CD4-positive, alpha-beta memory T cell (primary cell): Measurements from ENCODE around the gene OSM. TPM values are rescaled to one million over a fixed set of nuclear protein-coding genes. Genes with fewer than 3 reads are reported as not detected.

Experiments used
- CTCF ChIA-PET: fragments of 350-600 bp; sonication (Branson Sonifier 250); formaldehyde crosslinking; loops from one replicate; lab custom pipeline; 2021; ENCODE audit warnings: inconsistent platforms; ENCODE audit not compliant: partially characterized antibody; lab: Charles Lee
- POLR2A ChIA-PET: fragments of 350-600 bp; sonication (Branson Sonifier 250); formaldehyde crosslinking; loops from one replicate; lab custom pipeline; 2021; ENCODE audit not compliant: partially characterized antibody; lab: Charles Lee
- DNase-seq, 5 donors: peaks; one replicate each; pipeline versions ENCODE4 v3.0.0 to v3.0.0-alpha.2; 2020 to 2022; ENCODE audit warnings: mixed read lengths in 1 of 5
- H3K27ac ChIP-seq: one replicate; pipeline ENCODE4 v1.7.0; 2013; ENCODE audit warnings: low read depth, low read length
- H3K27me3 ChIP-seq: 2 replicates; pipeline ENCODE4 v1.7.0; 2013; ENCODE audit warnings: mild to moderate bottlenecking, low read length, moderate library complexity; ENCODE audit not compliant: insufficient read depth
- H3K36me3 ChIP-seq: 2 replicates; pipeline ENCODE4 v1.7.0; 2013; ENCODE audit warnings: mild to moderate bottlenecking, low read length, moderate library complexity; ENCODE audit not compliant: insufficient read depth
- H3K4me1 ChIP-seq: 2 replicates; pipeline ENCODE4 v1.7.0; 2013; ENCODE audit warnings: mild to moderate bottlenecking, low read length, moderate library complexity; ENCODE audit not compliant: insufficient read depth
- H3K4me3 ChIP-seq, 2 donors: one replicate each; pipeline ENCODE4 v1.7.0; 2013; ENCODE audit warnings: low read length in 2 of 2, mild to moderate bottlenecking in 1 of 2
- H3K9me3 ChIP-seq, 2 donors: one replicate each; pipeline ENCODE4 v1.7.0; 2013; ENCODE audit warnings: low read length in 2 of 2, control low read depth in 1 of 2; ENCODE audit not compliant: control insufficient read depth in 1 of 2
- H3K27ac Mint-ChIP-seq, 7 donors: one replicate each; pipeline ENCODE4 v1.8.0; 2020 to 2021; ENCODE audit warnings: mixed read lengths in 7 of 7, mild to moderate bottlenecking in 6 of 7, inconsistent platforms in 3 of 7, moderate library complexity in 3 of 7
- H3K27me3 Mint-ChIP-seq, 2 donors: one replicate each; pipeline ENCODE4 v1.8.0; 2020 to 2021; ENCODE audit warnings: mixed read lengths in 2 of 2
- H3K36me3 Mint-ChIP-seq, 2 donors: one replicate each; pipeline ENCODE4 v1.8.0; 2020 to 2021; ENCODE audit warnings: mixed read lengths in 2 of 2, inconsistent platforms in 1 of 2, mild to moderate bottlenecking in 1 of 2
- H3K4me1 Mint-ChIP-seq, 4 donors: one replicate each; pipeline ENCODE4 v1.8.0; 2020 to 2021; ENCODE audit warnings: mixed read lengths in 4 of 4, mild to moderate bottlenecking in 1 of 4
- H3K4me3 Mint-ChIP-seq, 8 donors: one replicate each; pipeline ENCODE4 v1.8.0; 2020 to 2021; ENCODE audit warnings: mixed read lengths in 8 of 8, mild to moderate bottlenecking in 7 of 8, moderate library complexity in 6 of 8, inconsistent platforms in 3 of 8
- H3K9me3 Mint-ChIP-seq, 8 donors: one replicate each; pipeline ENCODE4 v1.8.0; 2020 to 2021; ENCODE audit warnings: mixed read lengths in 8 of 8, mild to moderate bottlenecking in 5 of 8, inconsistent platforms in 3 of 8, moderate library complexity in 1 of 8
- intact Hi-C: fragments of 100-400 bp; cut with micrococcal nuclease; formaldehyde crosslinking; loops from one replicate; pipeline ENCODE4 v1.15.1; 2023
- polyA plus RNA-seq, 2 donors: library from polyadenylated mRNA; unstranded; fragments of 300-500 nt; fragmentation: Illumina TruSeq; gene quantifications; one replicate each; pipeline ENCODE4 v1.2.3, GENCODE V29; 2021
- total RNA-seq, 2 experiments: library from RNA; stranded (reverse); gene quantifications; one replicate each; pipeline ENCODE4 v1.2.3, GENCODE V29; 2021

Gene OSM
- total and polyA plus RNA-seq, 4 experiments from 2014 or later, result 1.1 to 103 (median 12.7) TPM

GRCh38 chr22:30253205-30253852, 13.3 kb downstream of the OSM start:
- H3K4me3 Mint-ChIP-seq, result no peak overlapping the region
- CTCF ChIA-PET, result no interaction called here
- POLR2A ChIA-PET, result no interaction called here
- peaks cover 0 to 3% of the 10 kb centered on the region in 2 donors for H3K27me3 Mint-ChIP-seq
- Histone ChIP-seq H3K27me3 (no peaks in the 10 kb centered on the region), H3K4me1 (peaks cover 5% of the 10 kb centered on the region), H3K4me3 (no peak overlapping the region), H3K9me3 (no peaks in the 10 kb centered on the region), H3K27ac (no peak overlapping the region), H3K36me3 (no peaks in the 10 kb centered on the region)
- no peaks in the 10 kb centered on the region for H3K9me3 Mint-ChIP-seq
- intact Hi-C loops, result no loop called here
- no peaks in the 10 kb centered on the region for H3K36me3 Mint-ChIP-seq
- no peak for DNase-seq
- H3K27ac Mint-ChIP-seq, result peak overlapping the region in 1 of 7 donors; percentile 85
- H3K4me1 Mint-ChIP-seq, result peaks cover 10 to 17% (median 10%) of the 10 kb centered on the region in 4 donors

DNA sequence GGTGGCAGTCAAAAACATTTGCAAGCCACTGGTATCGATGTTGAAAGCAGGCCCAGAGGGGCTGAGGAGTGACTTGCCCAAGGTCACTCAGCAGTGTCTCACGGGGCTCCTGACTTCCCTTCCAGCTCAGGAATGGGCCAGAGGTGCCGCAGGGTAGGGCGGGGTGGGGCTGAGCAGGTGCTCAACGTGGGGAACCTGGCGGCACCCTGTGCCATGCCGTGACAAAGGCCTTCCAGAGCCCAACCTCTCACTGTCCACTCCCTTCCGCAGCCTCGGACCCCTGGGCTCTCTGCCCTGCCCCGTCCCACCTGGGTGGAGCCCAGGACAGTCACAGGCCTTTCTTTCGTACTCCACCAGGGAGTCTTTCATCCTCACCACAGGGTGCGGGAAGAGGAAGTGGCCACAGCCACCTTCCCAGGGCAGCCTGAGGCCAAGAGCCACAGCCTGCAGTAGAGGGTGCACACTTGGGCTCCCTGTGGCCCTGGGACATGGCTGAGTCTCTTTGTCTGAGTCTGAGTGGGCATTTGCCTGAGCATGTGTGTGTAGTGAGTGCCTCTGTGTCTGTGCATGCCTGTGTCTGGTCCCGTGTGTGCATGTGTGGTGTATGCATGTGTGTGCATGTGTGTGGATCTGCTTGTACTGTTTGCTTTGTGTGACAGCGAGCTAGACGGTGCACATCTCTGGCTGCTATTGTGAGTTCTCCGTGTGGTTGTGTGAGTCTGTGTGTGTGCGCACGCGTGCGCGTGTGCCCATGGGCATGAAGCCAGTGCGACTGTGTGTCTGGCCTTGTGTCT, 14.0 kb downstream of the OSM start:
- no peak overlapping the region for H3K4me3 Mint-ChIP-seq
- no peak for DNase-seq
- no peaks in the 10 kb centered on the region for H3K9me3 ChIP-seq
- CTCF ChIA-PET, result no interaction called here
- H3K9me3 Mint-ChIP-seq, result no peaks in the 10 kb centered on the region
- POLR2A ChIA-PET, result no interaction called here
- no peaks in the 10 kb centered on the region for H3K27me3 ChIP-seq
- intact Hi-C loops, result no loop called here
- H3K36me3 Mint-ChIP-seq, result no peaks in the 10 kb centered on the region
- H3K4me3 ChIP-seq, result no peak overlapping the region
- no peaks in the 10 kb centered on the region for H3K36me3 ChIP-seq
- peak overlapping the region in 1 of 7 donors; percentile 85 for H3K27ac Mint-ChIP-seq
- no peak overlapping the region for H3K27ac ChIP-seq
- peaks cover 2 to 5% of the 10 kb centered on the region in 2 donors for H3K27me3 Mint-ChIP-seq
- peaks cover 13 to 24% (median 16%) of the 10 kb centered on the region in 4 donors for H3K4me1 Mint-ChIP-seq
- peaks cover 5% of the 10 kb centered on the region for H3K4me1 ChIP-seq

GRCh38 chr22:30251711-30252110, 14.9 kb downstream of the OSM start:
- Histone ChIP-seq H3K36me3 (no peaks in the 10 kb centered on the region), H3K9me3 (no peaks in the 10 kb centered on the region), H3K4me3 (no peak overlapping the region), H3K27me3 (no peaks in the 10 kb centered on the region), H3K27ac (no peak overlapping the region), H3K4me1 (peaks cover 12% of the 10 kb centered on the region)
- intact Hi-C loops, result no loop called here
- Mint-ChIP-seq H3K9me3 (no peaks in the 10 kb centered on the region), H3K4me1 (peaks cover 14 to 32% (median 21%) of the 10 kb centered on the region in 4 donors), H3K27me3 (peaks cover 2 to 5% of the 10 kb centered on the region in 2 donors), H3K36me3 (no peaks in the 10 kb centered on the region), H3K4me3 (no peak overlapping the region), H3K27ac (no peak overlapping the region)
- ChIA-PET POLR2A (no interaction called here), CTCF (interaction anchor here (2.0 kb wide), 1 partner anchor 144 kb away, joined by 6 read pairs; no protein-coding TSS in a partner anchor)
- DNase-seq, result no peak

GRCh38 chr22:30250661-30251267, 15.9 kb downstream of the OSM start:
- H3K27me3 ChIP-seq, result no peaks in the 10 kb centered on the region
- Mint-ChIP-seq H3K27ac (no peak overlapping the region), H3K36me3 (no peaks in the 10 kb centered on the region), H3K4me1 (peaks cover 17 to 41% (median 26%) of the 10 kb centered on the region in 4 donors), H3K4me3 (no peak overlapping the region), H3K27me3 (peaks cover 2 to 8% of the 10 kb centered on the region in 2 donors), H3K9me3 (no peaks in the 10 kb centered on the region)
- ChIA-PET CTCF (interaction anchor here (2.0 kb wide), 1 partner anchor 143 kb away, joined by 6 read pairs; no protein-coding TSS in a partner anchor), POLR2A (no interaction called here)
- intact Hi-C loops, result no loop called here
- no peak for DNase-seq
- H3K4me1 ChIP-seq, result peaks cover 21% of the 10 kb centered on the region
- H3K9me3 ChIP-seq, result no peaks in the 10 kb centered on the region
- no peak overlapping the region for H3K4me3 ChIP-seq
- no peaks in the 10 kb centered on the region for H3K36me3 ChIP-seq
- no peak overlapping the region for H3K27ac ChIP-seq

- peaks cover 28% of the 10 kb centered on the region for H3K4me1 ChIP-seq
- H3K27me3 ChIP-seq, result no peaks in the 10 kb centered on the region
- no peaks in the 10 kb centered on the region for H3K36me3 Mint-ChIP-seq
- no peaks in the 10 kb centered on the region for H3K9me3 ChIP-seq
- no peak overlapping the region for H3K27ac Mint-ChIP-seq
- H3K27ac ChIP-seq, result no peak overlapping the region
- CTCF ChIA-PET, result interaction anchor here (2.0 kb wide), 1 partner anchor 142 kb away, joined by 6 read pairs; no protein-coding TSS in a partner anchor
- no peaks in the 10 kb centered on the region for H3K9me3 Mint-ChIP-seq
- no peak for DNase-seq
- peaks cover 20 to 48% (median 31%) of the 10 kb centered on the region in 4 donors for H3K4me1 Mint-ChIP-seq
- intact Hi-C loops, result no loop called here
- H3K4me3 ChIP-seq, result no peak overlapping the region
- no peak overlapping the region for H3K4me3 Mint-ChIP-seq
- H3K27me3 Mint-ChIP-seq, result peaks cover 2 to 8% of the 10 kb centered on the region in 2 donors
- POLR2A ChIA-PET, result no interaction called here
- no peaks in the 10 kb centered on the region for H3K36me3 ChIP-seq
These were observed 16.5 kb downstream of the OSM start for GRCh38 chr22:30250039-30250565.

- intact Hi-C loops, result loop anchor here (5.0 kb wide), 1 partner anchor 52 kb away; no protein-coding TSS in a partner anchor
- Mint-ChIP-seq H3K4me1 (peaks cover 26 to 54% (median 38%) of the 10 kb centered on the region in 4 donors), H3K4me3 (no peak overlapping the region), H3K27ac (peak overlapping the region in 1 of 7 donors; percentile 6), H3K27me3 (peaks cover 2 to 8% of the 10 kb centered on the region in 2 donors), H3K9me3 (no peaks in the 10 kb centered on the region), H3K36me3 (no peaks in the 10 kb centered on the region)
- H3K27me3 ChIP-seq, result no peaks in the 10 kb centered on the region
- no peaks in the 10 kb centered on the region for H3K9me3 ChIP-seq
- H3K27ac ChIP-seq, result no peak overlapping the region
- POLR2A ChIA-PET, result interaction anchor here (1.4 kb wide), 1 partner anchor 25 kb away, joined by 3 read pairs; no protein-coding TSS in a partner anchor
- CTCF ChIA-PET, result interaction anchor here (2.0 kb wide), 1 partner anchor 141 kb away, joined by 6 read pairs; no protein-coding TSS in a partner anchor
- DNase-seq, result no peak
- H3K4me3 ChIP-seq, result no peak overlapping the region
- no peaks in the 10 kb centered on the region for H3K36me3 ChIP-seq
- peaks cover 35% of the 10 kb centered on the region for H3K4me1 ChIP-seq
These were observed 17.3 kb downstream of the OSM start for GRCh38 chr22:30249049-30250038.
